Liver (tissue), 9 donors: ENCODE measurements around the gene FMN2. TPM values are rescaled to one million over a fixed set of nuclear protein-coding genes. Genes with fewer than 3 reads are reported as not detected.

Experiments
- DNase-seq: peaks from one replicate; pipeline ENCODE4 v3.0.0-alpha.2; 2017; ENCODE audit warnings: low spot score
- H3K27ac ChIP-seq, 2 donors: one replicate each; pipeline ENCODE4 v1.7.0; 2013; ENCODE audit warnings: inconsistent platforms in 2 of 2, low read length in 2 of 2, control low read depth in 1 of 2, low read depth in 1 of 2, mild to moderate bottlenecking in 1 of 2
- H3K27me3 ChIP-seq, 4 donors: one replicate each; pipeline versions ENCODE4 v1.6.1 to v1.7.0; 2013; ENCODE audit warnings: low read length in 3 of 4, inconsistent platforms in 1 of 4, mild to moderate bottlenecking in 1 of 4, moderate library complexity in 1 of 4; ENCODE audit not compliant: control insufficient read depth in 4 of 4, insufficient read depth in 4 of 4
- H3K36me3 ChIP-seq, 4 donors: one replicate each; pipeline versions ENCODE4 v1.6.1 to v1.7.0; 2013; ENCODE audit warnings: low read length in 3 of 4, mild to moderate bottlenecking in 3 of 4, low read depth in 1 of 4, moderate library complexity in 1 of 4; ENCODE audit not compliant: control insufficient read depth in 4 of 4, insufficient read depth in 3 of 4
- H3K4me1 ChIP-seq, 4 donors: one replicate each; pipeline versions ENCODE4 v1.6.1 to v1.7.0; 2013; ENCODE audit warnings: low read length in 3 of 4, mild to moderate bottlenecking in 3 of 4, moderate library complexity in 1 of 4; ENCODE audit not compliant: control insufficient read depth in 4 of 4, insufficient read depth in 4 of 4
- H3K4me3 ChIP-seq, 3 donors: one replicate each; pipeline versions ENCODE4 v1.6.1 to v1.7.0; 2013; ENCODE audit warnings: low read length in 3 of 3, control low read depth in 1 of 3, low read depth in 1 of 3, mild to moderate bottlenecking in 1 of 3
- H3K9ac ChIP-seq, 2 donors: one replicate each; pipeline ENCODE4 v1.7.0; 2013; ENCODE audit warnings: low read length in 2 of 2, mild to moderate bottlenecking in 2 of 2, moderate library complexity in 2 of 2, control low read depth in 1 of 2, low read depth in 1 of 2
- H3K9me3 ChIP-seq, 4 donors: one replicate each; pipeline versions ENCODE4 v1.6.1 to v1.7.0; 2013; ENCODE audit warnings: low read length in 3 of 4; ENCODE audit not compliant: control insufficient read depth in 4 of 4
- ATF3 ChIP-seq: IDR thresholded peaks from 2 replicates; pipeline ENCODE4 v1.6.1; 2016; ENCODE audit warnings: antibody characterized with exemption
- CTCF ChIP-seq: fragments of 150-350 bp; IDR thresholded peaks from 2 replicates; pipeline ENCODE4 v1.5.1; 2017; ENCODE audit warnings: improper control_type of control experiment, low read depth, low read length; ENCODE audit not compliant: missing input control
- EGR1 ChIP-seq, 2 donors: IDR thresholded peaks; 2 replicates each; pipeline ENCODE4 v1.6.1; 2016 to 2018; ENCODE audit warnings: antibody characterized with exemption in 2 of 2, low read depth in 2 of 2
- FOXA1 ChIP-seq: IDR thresholded peaks from 2 replicates; pipeline ENCODE4 v1.6.1; 2016; ENCODE audit warnings: antibody characterized with exemption
- GABPA ChIP-seq, 2 donors: IDR thresholded peaks in 1 of 2; conservative IDR thresholded peaks in 1 of 2; 2 replicates each; pipeline ENCODE4 v1.6.1; 2016; ENCODE audit warnings: antibody characterized with exemption in 2 of 2, mild to moderate bottlenecking in 1 of 2, moderate library complexity in 1 of 2
- HNF4G ChIP-seq: IDR thresholded peaks from 2 replicates; pipeline ENCODE4 v1.6.1; 2016; ENCODE audit warnings: antibody characterized with exemption
- JUND ChIP-seq, 2 donors: IDR thresholded peaks; 2 replicates each; pipeline ENCODE4 v1.6.1; 2016; ENCODE audit warnings: antibody characterized with exemption in 2 of 2
- MAX ChIP-seq: IDR thresholded peaks from 2 replicates; pipeline ENCODE4 v1.6.1; 2016; ENCODE audit warnings: antibody characterized with exemption
- NR2F2 ChIP-seq: IDR thresholded peaks from 2 replicates; pipeline ENCODE4 v1.6.1; 2016; ENCODE audit warnings: antibody characterized with exemption
- REST ChIP-seq: IDR thresholded peaks from 2 replicates; pipeline ENCODE4 v1.6.1; 2016; ENCODE audit warnings: antibody characterized with exemption, mild to moderate bottlenecking
- RXRA ChIP-seq, 2 donors: IDR thresholded peaks; 2 replicates each; pipeline ENCODE4 v1.6.1; 2017 to 2018; ENCODE audit warnings: antibody characterized with exemption in 2 of 2, mild to moderate bottlenecking in 1 of 2
- SP1 ChIP-seq: IDR thresholded peaks from 2 replicates; pipeline ENCODE4 v1.6.1; 2018; ENCODE audit warnings: antibody characterized with exemption, mild to moderate bottlenecking
- TAF1 ChIP-seq: conservative IDR thresholded peaks from 2 replicates; pipeline ENCODE4 v1.6.1; 2016; ENCODE audit warnings: antibody characterized with exemption, mild to moderate bottlenecking
- YY1 ChIP-seq: IDR thresholded peaks from 2 replicates; pipeline ENCODE4 v1.6.1; 2016; ENCODE audit warnings: antibody characterized with exemption, mild to moderate bottlenecking
- WGBS: extraction: QIAGEN DNeasy Blood & Tissue Kit; methylation state at CpG from one replicate; pipeline ENCODE4 v1.1.7; 2013; 5-methylcytosine and 5-hydroxymethylcytosine counted together
- polyA plus RNA-seq, 2 donors: library from polyadenylated mRNA; stranded (reverse) in 1 of 2; unstranded in 1 of 2; fragments of 200-250 nt in 1 of 2; fragments of >200 nt in 1 of 2; fragmentation: Nextera tagmentation in 1 of 2; extraction: Ambion mirVana in 1 of 2; gene quantifications; one replicate each; pipeline versions ENCODE4 v1.2.1 to v1.2.3, GENCODE V29; 2013 to 2015
- total RNA-seq, 2 donors: library from RNA; depleted of rRNA; stranded (reverse); fragments of >200 nt; gene quantifications; one replicate each; pipeline ENCODE4 v1.2.3, GENCODE V29; 2014
- donor health status: healthy.
- donor health status: healthy.
- donor health status: healthy.
- donor health status: healthy.
- donor health status: healthy.

Gene FMN2
- total and polyA plus RNA-seq, 4 donors, result 0.17 TPM; not detected in 3

- no peak for TF ChIP-seq JUND (IDR thresholded peaks at IDR 0.05)
- no peak for TF ChIP-seq TAF1
- TF ChIP-seq EGR1 (IDR thresholded peaks at IDR 0.05; ENCODE audit: low read depth in 2 of 2), result no peak
- no peak for TF ChIP-seq YY1
- TF ChIP-seq ATF3, result no peak
- no peak for TF ChIP-seq FOXA1
Observed at GRCh38 chr1:240496356-240496755, 404.7 kb downstream of the FMN2 start (continued).

GRCh38 chr1:240496941-240497340 lies 405.3 kb downstream of the FMN2 start:
- H3K27ac ChIP-seq, result no peak overlapping the region
- no peak for TF ChIP-seq NR2F2
- no peak for TF ChIP-seq REST
- TF ChIP-seq RXRA (IDR thresholded peaks at IDR 0.05), result no peak
- TF ChIP-seq YY1, result no peak
- peaks cover 0 to 9% (median 4%) of the 10 kb centered on the region in 4 donors for H3K36me3 ChIP-seq
- WGBS, result 92% methylated on average over 5 of the region's 5 CpGs
- no peaks in the 10 kb centered on the region for H3K4me1 ChIP-seq
- H3K9ac ChIP-seq, result no peak overlapping the region
- no peak overlapping the region for H3K4me3 ChIP-seq
- H3K9me3 ChIP-seq, result no peaks in the 10 kb centered on the region
- no peak for DNase-seq
- H3K27me3 ChIP-seq, result no peaks in the 10 kb centered on the region

- Histone ChIP-seq H3K36me3 (peaks cover 0 to 3% (median 2%) of the 10 kb centered on the region in 4 donors), H3K27me3 (no peaks in the 10 kb centered on the region), H3K4me3 (no peak overlapping the region), H3K9me3 (no peaks in the 10 kb centered on the region), H3K9ac (no peak overlapping the region), H3K4me1 (no peaks in the 10 kb centered on the region), H3K27ac (no peak overlapping the region)
- DNase-seq, result no peak
- TF ChIP-seq MAX (no peak), RXRA (IDR thresholded peaks at IDR 0.05) (no peak), NR2F2 (no peak), TAF1 (no peak), GABPA (IDR thresholded peaks at IDR 0.05 in 1 of 2, conservative IDR thresholded peaks at IDR 0.05 in 1 of 2) (no peak), FOXA1 (no peak), CTCF (no peak), EGR1 (IDR thresholded peaks at IDR 0.05; ENCODE audit: low read depth in 2 of 2) (no peak), SP1 (no peak), YY1 (no peak), ATF3 (no peak), REST (no peak), HNF4G (no peak)
- 88% methylated on average over 4 of the region's 4 CpGs for WGBS
Observed at GRCh38 chr1:240497908-240498307, 406.2 kb downstream of the FMN2 start.
